Activated CD4-positive, alpha-beta T cell treated with anti-CD3 and anti-CD28 coated beads, Interleukin-10, Interleukin-2, amounts not matched to agents 100 ng/mL and 50 ng/mL, durations not matched to agents 16 hours and 8 hours (primary cell): ENCODE data around the gene GPR156.
"Not testable (repeated sequence)": the region's sequence is repeated elsewhere in the genome, so short reads cannot be mapped to it uniquely, and the experiment has no call there.

Source experiments
- DNase-seq: peaks from one replicate; pipeline ENCODE4 v3.0.0-alpha.2; 2020

GPR156 gene

GRCh38 chr3:120156699-120157098, 128.3 kb downstream of the GPR156 start:
- DNase-seq: no peak

GRCh38 chr3:120155694-120156093, 129.3 kb downstream of the GPR156 start:
- not testable (repeated sequence) for DNase-seq

GRCh38 chr3:120155108-120155507, 129.9 kb downstream of the GPR156 start:
- no peak for DNase-seq

- no peak for DNase-seq
Observed at GRCh38 chr3:120153294-120153693, 131.7 kb downstream of the GPR156 start.

GRCh38 chr3:120151791-120152190, 133.2 kb downstream of the GPR156 start:
- no peak for DNase-seq

GRCh38 chr3:120148187-120148949, 136.7 kb downstream of the GPR156 start:
- DNase-seq: peak; percentile 6

- peak; percentile 39 for DNase-seq
Observed at GRCh38 chr3:120147072-120147871, 137.8 kb downstream of the GPR156 start.

- DNase-seq: peak; percentile 70
Observed at GRCh38 chr3:120145542-120146285, 139.3 kb downstream of the GPR156 start.

GRCh38 chr3:120144267-120144666, 140.8 kb downstream of the GPR156 start:
- DNase-seq: no peak

- no peak for DNase-seq
Observed at GRCh38 chr3:120143676-120144075, 141.3 kb downstream of the GPR156 start.

GRCh38 chr3:120142236-120142635, 142.8 kb downstream of the GPR156 start:
- DNase-seq: no peak

- no peak for DNase-seq
Observed at GRCh38 chr3:120140098-120140742, 144.8 kb downstream of the GPR156 start.

GRCh38 chr3:120139140-120139539, 145.9 kb downstream of the GPR156 start:
- DNase-seq: no peak

GRCh38 chr3:120137548-120137947, 147.5 kb downstream of the GPR156 start:
- no peak for DNase-seq

- no peak for DNase-seq
Observed at GRCh38 chr3:120130656-120131055, 154.4 kb downstream of the GPR156 start.

- no peak for DNase-seq
Observed at GRCh38 chr3:120129718-120130513, 155.1 kb downstream of the GPR156 start.

GRCh38 chr3:120129051-120129450, 156.0 kb downstream of the GPR156 start:
- no peak for DNase-seq

- no peak for DNase-seq
Observed at GRCh38 chr3:120125992-120126391, 159.0 kb downstream of the GPR156 start.

- no peak for DNase-seq
Observed at GRCh38 chr3:120119846-120120510, 165.0 kb downstream of the GPR156 start.
